Parathyroid adenoma (tissue), 2 donors: Measurements from ENCODE around the gene ASPSCR1.

ENCODE experiments used
- H2AFZ ChIP-seq: fragments of 300-600 bp; sonication (generic); one replicate; pipeline ENCODE4 v1.7.0; 2017; ENCODE audit warnings: antibody characterized with exemption, mild to moderate bottlenecking
- H3K27ac ChIP-seq: fragments of 300-600 bp; sonication (generic); one replicate; pipeline ENCODE4 v1.7.0; 2017
- H3K27me3 ChIP-seq: fragments of 300-600 bp; sonication (generic); one replicate; pipeline ENCODE4 v1.7.0; 2017; ENCODE audit warnings: low read length; ENCODE audit not compliant: control insufficient read depth, insufficient read depth
- H3K36me3 ChIP-seq: fragments of 300-600 bp; sonication (generic); one replicate; pipeline ENCODE4 v1.7.0; 2017; ENCODE audit warnings: low read length; ENCODE audit not compliant: control insufficient read depth, insufficient read depth
- H3K4me1 ChIP-seq: fragments of 300-600 bp; sonication (generic); one replicate; pipeline ENCODE4 v1.7.0; 2017; ENCODE audit warnings: control low read depth
- H3K4me2 ChIP-seq: fragments of 300-600 bp; sonication (generic); one replicate; pipeline ENCODE4 v1.7.0; 2017; ENCODE audit warnings: low read length
- H3K4me3 ChIP-seq: fragments of 300-600 bp; sonication (generic); one replicate; pipeline ENCODE4 v1.7.0; 2017; ENCODE audit warnings: low read depth, low read length
- H3K79me2 ChIP-seq: fragments of 300-600 bp; sonication (generic); one replicate; pipeline ENCODE4 v1.7.0; 2017; ENCODE audit warnings: control low read depth
- H3K9ac ChIP-seq: fragments of 300-600 bp; sonication (generic); one replicate; pipeline ENCODE4 v1.7.0; 2017; ENCODE audit warnings: mild to moderate bottlenecking
- H3K9me3 ChIP-seq: fragments of 300-600 bp; sonication (generic); one replicate; pipeline ENCODE4 v1.7.0; 2017; ENCODE audit warnings: low read length; ENCODE audit not compliant: control insufficient read depth
- TF ChIP-seq, protein P1 (sequence below): fragments of 300-600 bp; sonication (generic); IDR thresholded peaks from one replicate; pipeline ENCODE4 v1.7.0; 2017; ENCODE audit warnings: antibody characterized with exemption, mild to moderate bottlenecking
- donor health status: primary hyperparathyroidism.

ASPSCR1 gene

GRCh38 chr17:81959362-81960129 is 17.9 kb upstream of the ASPSCR1 start:
- TF ChIP-seq, protein P1, sequence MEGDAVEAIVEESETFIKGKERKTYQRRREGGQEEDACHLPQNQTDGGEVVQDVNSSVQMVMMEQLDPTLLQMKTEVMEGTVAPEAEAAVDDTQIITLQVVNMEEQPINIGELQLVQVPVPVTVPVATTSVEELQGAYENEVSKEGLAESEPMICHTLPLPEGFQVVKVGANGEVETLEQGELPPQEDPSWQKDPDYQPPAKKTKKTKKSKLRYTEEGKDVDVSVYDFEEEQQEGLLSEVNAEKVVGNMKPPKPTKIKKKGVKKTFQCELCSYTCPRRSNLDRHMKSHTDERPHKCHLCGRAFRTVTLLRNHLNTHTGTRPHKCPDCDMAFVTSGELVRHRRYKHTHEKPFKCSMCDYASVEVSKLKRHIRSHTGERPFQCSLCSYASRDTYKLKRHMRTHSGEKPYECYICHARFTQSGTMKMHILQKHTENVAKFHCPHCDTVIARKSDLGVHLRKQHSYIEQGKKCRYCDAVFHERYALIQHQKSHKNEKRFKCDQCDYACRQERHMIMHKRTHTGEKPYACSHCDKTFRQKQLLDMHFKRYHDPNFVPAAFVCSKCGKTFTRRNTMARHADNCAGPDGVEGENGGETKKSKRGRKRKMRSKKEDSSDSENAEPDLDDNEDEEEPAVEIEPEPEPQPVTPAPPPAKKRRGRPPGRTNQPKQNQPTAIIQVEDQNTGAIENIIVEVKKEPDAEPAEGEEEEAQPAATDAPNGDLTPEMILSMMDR, result peak; percentile 58
- H3K4me2 ChIP-seq, result peak overlapping the region; percentile 72
- H3K4me1 ChIP-seq, result no peaks in the 10 kb centered on the region
- H2AFZ ChIP-seq, result peak overlapping the region; percentile 68
- no peaks in the 10 kb centered on the region for H3K9me3 ChIP-seq
- H3K27me3 ChIP-seq, result no peaks in the 10 kb centered on the region
- peak overlapping the region; percentile 57 for H3K4me3 ChIP-seq
- H3K36me3 ChIP-seq, result no peaks in the 10 kb centered on the region
- H3K27ac ChIP-seq, result no peak overlapping the region
- no peaks in the 10 kb centered on the region for H3K79me2 ChIP-seq
- H3K9ac ChIP-seq, result no peak overlapping the region

- H3K27ac ChIP-seq, result no peak overlapping the region
- H3K79me2 ChIP-seq, result no peaks in the 10 kb centered on the region
- TF ChIP-seq, protein P1, result no peak
- no peaks in the 10 kb centered on the region for H3K27me3 ChIP-seq
- H3K4me3 ChIP-seq, result peak overlapping the region; percentile 44
- peak overlapping the region; percentile 68 for H2AFZ ChIP-seq
- no peaks in the 10 kb centered on the region for H3K36me3 ChIP-seq
- H3K9me3 ChIP-seq, result no peaks in the 10 kb centered on the region
- H3K9ac ChIP-seq, result no peak overlapping the region
- H3K4me2 ChIP-seq, result peak overlapping the region; percentile 67
- H3K4me1 ChIP-seq, result no peaks in the 10 kb centered on the region
These were observed 17.1 kb upstream of the ASPSCR1 start for GRCh38 chr17:81960130-81960958.

DNA sequence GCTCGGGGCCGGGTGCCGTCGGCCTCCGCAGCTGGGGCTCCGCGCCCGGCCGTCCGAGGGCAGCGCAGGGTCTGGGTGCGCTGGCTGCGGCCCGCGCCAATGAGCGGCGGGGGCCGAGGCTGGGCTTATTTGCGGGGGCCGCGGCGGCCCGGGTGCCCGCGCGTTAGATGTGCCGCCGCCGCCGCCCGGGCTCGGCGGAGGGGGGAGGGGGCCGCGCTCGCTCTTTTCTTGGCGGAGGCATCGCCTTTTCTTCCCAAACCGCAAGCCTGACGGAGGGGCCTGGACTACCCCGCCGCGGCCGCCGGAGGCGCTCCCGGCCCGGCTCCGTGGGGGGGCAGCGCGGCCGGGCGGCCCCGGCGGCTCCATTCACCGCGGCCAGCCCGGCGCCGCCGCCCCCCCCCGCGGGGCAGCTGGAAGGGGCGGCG is 16.3 kb upstream of the ASPSCR1 start, which contains the start of gene NOTUM:
Gene NOTUM, minus strand, starts transcription at position 101 of the 425 bp plus-strand sequence. CDS start 278 bp downstream, outside the sequence.
- Histone ChIP-seq H2AFZ (peak within 1 kb of the TSS; percentile 68), H3K4me2 (peak within 1 kb of the TSS; percentile 67), H3K9ac (no peak within 1 kb of the TSS), H3K4me3 (peak within 1 kb of the TSS; percentile 44), H3K36me3 (no peaks in the 10 kb centered on the region), H3K27me3 (no peaks in the 10 kb centered on the region), H3K4me1 (no peaks in the 10 kb centered on the region), H3K27ac (no peak within 1 kb of the TSS), H3K79me2 (no peaks in the 10 kb centered on the region), H3K9me3 (no peaks in the 10 kb centered on the region)
- TF ChIP-seq, protein P1, result no peak

DNA sequence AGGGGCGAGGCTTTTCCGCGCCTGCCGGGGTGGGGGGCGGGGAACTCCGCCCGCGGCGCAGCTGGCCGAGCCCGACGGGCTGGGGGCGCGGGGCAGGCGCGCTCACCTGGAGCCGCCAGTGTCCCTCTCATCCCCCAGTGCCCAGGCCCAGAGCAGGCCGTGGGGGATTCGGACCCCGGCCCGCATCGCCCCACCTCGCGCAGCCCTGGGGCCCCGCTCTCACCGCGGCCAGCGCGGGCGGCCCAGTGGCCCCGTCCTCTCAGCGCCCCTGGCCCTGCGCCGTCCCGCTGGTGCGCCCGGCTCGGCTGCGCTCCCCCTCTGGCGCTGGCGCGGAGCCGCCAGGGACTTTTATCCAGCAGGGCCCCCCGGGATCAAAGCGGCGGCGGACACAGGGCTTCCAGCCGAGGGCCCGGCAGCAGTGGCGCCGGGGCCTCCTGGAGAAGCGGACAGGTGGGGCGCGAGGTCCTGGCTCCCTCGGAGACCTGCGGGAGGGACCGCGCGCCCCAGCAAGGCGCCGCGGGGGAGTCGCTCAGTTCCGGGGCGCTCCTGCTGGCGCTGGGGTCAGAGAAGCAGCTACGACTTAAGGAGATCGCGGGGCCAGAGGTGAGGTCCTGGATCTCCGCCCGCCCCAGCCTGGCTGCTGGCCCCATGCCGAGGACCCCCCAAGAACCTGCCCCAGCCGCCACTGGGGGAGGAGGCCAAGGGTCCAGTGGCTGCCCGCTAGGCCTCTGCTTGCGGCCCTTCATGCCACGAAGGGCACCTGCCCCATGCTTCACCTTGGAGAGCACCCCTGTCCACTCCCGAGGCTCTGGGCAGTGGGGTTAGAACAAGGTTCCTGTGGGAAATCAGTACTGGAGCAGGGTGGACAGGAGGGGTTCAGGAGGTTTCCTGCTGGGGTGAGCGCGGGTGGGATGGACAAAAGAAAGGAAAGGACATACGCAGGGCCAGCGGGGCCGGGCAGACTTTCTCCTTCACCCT is 15.6 kb upstream of the ASPSCR1 start:
- no peak overlapping the region for H2AFZ ChIP-seq
- H3K9ac ChIP-seq, result no peak overlapping the region
- no peak overlapping the region for H3K27ac ChIP-seq
- H3K4me2 ChIP-seq, result no peak overlapping the region
- no peaks in the 10 kb centered on the region for H3K79me2 ChIP-seq
- TF ChIP-seq, protein P1, result no peak
- no peaks in the 10 kb centered on the region for H3K4me1 ChIP-seq
- no peak overlapping the region for H3K4me3 ChIP-seq
- H3K36me3 ChIP-seq, result no peaks in the 10 kb centered on the region
- no peaks in the 10 kb centered on the region for H3K27me3 ChIP-seq
- H3K9me3 ChIP-seq, result no peaks in the 10 kb centered on the region
